ENCODE measurements around the gene COG3. TPM values are rescaled to one million over a fixed set of nuclear protein-coding genes. Genes with fewer than 3 reads are reported as not detected.

Gene COG3
- total RNA-seq, 1 experiment from 2014 or later = 29.8 TPM

DNA sequence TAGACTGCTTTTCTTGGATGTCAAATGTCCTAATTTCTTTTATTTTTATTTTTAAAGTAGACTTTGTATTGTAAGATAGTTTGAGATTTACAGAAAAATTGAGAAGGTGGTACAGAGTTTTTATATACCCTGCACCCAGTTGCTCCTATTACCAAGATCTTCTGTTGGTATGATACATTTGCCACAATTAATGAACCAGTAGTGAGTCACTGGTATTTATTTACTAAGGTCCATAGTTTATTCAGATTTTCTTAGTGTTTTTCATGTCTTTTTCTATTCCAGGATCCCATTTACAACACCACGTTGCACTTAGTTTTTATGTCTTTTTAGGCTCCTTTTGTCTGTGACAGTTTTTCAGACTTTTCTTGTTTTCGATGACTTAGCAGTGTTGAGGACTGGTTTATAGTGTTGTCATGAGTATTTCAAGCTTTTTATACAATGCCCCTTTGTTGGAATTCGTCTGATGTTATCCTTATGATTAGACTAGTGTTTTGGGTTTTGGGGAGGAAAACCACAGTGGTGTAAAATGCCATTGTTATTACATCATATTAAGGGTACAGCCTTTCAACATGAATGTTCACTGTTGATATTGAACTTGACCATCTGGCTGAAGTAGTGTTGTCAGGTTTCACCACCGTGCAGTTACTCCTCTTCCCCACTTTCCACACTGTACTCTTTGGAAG, 35.9 kb downstream of the COG3 start:
- peak; percentile 96 for DNase-seq (ENCODE audit: low read depth)

DNA sequence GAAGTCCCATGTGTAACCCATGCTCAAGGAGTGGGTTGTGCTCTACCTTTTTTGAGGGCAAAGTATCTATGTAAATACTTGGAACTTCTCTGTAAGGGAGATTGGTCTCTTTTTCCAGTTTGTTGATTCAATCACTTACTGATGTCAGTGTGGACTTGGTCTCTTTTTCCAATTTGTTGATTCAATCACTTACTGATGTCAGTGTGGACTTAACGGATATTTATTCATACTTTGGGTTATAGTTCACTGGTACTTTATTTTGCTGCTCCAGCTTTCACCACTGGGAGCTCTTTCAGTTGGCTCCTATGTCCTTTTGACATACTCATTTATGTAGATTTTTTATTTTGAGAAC, 36.4 kb downstream of the COG3 start:
- DNase-seq (ENCODE audit: low read depth) = no peak

DNA sequence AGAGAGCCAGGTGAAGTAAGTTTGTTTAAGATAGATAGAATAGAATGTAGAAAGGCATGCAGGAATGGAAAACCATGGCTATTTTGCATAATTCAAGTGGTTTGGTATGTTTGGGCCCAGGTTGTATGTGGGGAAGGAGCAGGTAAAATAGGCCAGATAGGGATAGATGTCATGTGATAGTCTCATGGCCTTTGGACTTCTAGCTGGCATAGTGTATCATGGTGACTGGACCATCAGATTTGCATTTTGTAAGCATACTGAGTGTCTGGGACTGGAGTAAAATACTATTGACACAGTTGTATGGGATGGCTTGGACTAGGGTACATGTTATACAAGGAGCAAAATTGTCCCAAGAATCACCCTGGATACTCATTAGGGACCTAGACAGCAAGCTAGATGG, 38.9 kb downstream of the COG3 start:
- no peak for DNase-seq (ENCODE audit: low read depth)

DNA sequence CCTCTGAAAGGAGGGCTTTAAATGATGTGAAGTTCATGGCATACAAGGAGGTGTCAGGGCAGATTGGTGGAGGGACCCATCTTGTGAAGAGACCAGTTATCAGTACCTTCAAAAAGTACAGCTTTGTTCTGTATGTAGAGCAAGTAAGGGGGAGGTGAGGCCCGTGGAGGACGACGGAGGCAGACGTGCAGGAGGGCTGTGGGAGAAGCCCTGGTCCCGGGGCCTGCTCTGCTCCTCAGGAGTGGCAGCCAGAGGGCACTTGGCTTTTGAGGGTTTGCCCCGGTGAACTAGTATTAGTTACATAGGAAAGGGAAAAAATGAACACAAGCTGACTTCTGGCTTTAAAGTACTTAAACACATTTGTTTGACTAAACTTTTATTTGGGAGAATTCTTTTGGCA, 42.1 kb downstream of the COG3 start:
- DNase-seq (ENCODE audit: low read depth) = no peak

DNA sequence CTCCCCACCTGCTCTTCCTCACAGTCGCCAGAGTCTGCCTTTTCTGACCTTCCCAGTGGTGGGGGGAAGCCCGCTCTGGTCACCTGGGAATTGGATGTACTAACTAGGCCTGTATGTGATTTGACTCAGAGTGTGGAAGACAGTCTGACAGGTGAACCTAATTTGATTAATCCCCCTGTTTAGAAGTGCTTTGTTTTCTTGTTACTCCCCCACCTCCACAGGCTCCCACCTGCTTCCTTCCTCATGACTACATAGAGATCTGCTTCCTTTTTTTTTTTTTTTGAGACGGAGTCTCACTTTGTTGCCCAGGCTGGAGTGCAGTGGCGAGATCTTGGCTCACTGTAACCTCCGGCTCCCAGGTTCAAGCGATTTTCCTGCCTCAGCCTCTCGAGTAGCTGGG, 44.0 kb downstream of the COG3 start:
- no peak for DNase-seq (ENCODE audit: low read depth)

DNA sequence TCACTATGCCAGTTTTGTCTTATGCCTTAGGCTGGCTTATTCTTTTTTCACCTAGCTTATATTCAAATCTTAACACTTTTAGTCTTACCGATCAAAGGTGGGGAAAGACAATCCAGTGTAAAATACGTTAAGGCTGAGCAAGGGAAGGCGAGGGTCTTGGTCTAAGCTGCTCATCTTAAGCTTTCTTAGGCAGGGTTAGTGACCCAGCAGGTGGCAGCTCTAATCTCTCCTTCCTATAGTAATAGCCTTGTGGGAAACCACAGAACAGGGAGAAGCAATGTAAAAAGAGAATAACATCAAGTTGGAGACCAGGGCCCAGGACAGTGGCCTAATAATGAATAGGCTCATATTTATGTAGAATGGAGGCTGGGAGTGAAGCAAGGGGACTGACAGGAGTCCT, 45.9 kb downstream of the COG3 start:
- DNase-seq (ENCODE audit: low read depth) = no peak

DNA sequence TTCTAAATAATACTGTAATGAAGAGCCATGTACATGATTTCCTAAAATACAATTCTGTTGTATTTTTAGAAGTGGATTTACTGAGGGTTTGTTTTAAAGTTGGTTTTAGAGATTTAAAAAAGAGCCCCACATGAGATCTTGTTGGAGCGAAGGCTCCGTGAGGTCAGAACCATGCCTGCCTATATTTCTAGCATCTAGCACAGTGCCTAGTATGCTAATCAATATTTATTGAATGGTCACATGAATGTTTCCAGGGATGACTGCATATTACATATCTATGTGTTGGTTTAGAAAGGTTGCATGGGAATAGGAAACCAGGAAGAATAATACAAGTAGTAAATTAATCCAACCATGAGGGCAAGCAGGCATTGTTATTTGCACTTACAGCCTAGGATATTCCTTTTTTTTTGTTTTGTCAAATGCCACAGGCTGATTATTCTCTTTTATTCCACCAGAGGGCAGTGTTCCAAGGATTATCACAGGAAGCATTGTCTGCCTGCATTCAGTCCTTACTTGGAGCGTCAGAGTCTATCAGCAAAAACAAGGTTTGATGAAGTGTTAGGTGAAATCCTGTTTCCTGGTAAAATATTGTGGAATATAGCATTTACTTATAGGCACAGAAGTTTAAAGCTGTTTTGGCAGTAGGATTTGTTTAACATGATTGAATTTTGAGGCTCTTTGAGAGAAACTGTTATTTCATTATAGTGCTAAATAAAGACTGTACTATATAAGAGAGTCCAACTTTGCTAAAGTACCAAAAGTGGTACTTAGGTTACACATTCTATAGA, 46.8 kb downstream of the COG3 start:
- DNase-seq (ENCODE audit: low read depth) = peak; percentile 69

DNA sequence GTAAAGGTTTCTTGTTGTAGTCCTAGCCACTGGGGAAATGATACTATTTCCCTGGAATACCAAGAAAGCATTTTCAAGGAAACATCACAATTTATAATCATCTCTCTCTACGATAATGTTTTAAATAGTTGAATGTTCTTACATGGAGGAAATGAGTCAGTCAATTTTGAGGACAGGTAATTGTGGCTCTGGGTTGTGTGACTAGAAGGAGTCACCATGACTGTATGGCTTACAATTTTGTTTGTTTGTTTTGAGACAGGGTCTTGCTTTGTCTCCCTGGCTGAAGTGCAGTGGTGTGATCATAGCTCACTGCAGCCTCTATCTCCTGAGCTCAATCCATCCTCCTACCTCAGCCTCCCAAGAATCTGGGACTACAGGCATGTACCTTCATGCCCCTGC, 47.4 kb downstream of the COG3 start:
- peak; percentile 30 for DNase-seq (ENCODE audit: low read depth)

DNA sequence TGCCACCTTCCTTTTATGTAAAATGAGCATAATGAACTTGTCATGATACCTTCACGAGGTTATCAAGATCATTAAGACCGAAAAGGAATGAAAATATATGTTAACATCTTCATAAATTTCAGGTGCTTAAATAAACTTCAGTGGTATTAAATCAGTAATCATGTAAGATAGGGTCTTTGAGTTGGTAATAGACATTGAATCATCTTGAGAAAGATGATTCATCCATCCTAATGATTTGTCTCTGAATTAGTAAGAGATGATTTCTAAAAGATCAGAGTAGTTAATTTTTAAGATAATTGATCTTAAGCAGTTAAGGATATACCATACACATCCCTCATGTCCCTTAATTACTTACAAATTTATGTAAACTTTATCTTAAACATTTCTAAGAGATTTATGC, 52.0 kb downstream of the COG3 start:
- no peak for DNase-seq (ENCODE audit: low read depth)

DNA sequence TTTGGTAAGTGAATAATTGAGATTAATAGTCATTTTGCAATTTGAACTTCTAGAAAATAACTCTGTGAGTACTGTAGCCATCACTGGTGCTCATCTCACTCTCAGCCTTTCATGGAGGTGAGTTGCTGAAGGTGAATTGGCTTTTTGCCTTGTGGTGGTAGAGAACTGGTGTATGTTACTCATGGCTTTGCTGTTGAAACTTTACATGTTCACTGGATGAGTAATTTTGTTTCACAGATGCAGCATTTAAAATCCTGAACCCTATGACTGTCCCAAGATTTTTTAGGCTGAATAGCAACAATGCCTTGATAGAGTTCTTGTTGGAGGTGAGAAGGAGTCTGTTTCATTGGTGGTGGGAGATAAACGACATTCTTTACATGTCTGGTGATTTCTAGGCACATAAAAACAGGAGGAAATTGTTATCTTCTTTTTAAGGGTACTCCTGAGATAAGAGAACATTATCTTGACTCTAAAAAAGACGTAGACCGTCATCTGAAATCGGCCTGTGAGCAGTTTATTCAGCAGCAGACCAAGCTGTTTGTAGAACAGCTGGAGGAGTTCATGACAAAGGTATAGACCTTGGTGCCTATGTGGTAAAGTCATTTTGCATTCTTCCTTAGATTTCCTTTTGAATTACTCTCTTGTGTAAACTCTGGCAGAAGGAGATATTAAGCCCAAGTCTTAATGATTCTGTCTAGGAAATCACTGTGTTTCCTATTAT, 53.9 kb downstream of the COG3 start:
- peak; percentile 49 for DNase-seq (ENCODE audit: low read depth)

DNA sequence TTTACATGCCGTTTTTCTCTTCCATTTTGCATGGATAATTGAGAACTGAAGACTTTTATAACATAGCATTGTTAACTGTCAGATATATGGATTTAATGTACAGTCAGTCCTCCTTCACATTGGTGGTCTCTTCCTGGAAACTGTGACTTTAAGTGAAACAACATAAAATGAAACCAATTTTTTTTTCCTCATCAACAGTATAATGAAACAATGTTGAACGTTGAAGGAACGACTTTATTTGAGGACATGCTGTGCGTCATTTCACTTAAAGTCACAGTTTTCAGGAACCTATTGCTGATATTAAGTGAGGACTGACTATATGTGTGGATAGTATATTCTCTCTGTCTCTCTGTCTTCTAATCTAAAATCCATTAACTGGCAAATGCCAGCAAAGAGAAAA, 54.8 kb downstream of the COG3 start:
- DNase-seq (ENCODE audit: low read depth) = no peak

DNA sequence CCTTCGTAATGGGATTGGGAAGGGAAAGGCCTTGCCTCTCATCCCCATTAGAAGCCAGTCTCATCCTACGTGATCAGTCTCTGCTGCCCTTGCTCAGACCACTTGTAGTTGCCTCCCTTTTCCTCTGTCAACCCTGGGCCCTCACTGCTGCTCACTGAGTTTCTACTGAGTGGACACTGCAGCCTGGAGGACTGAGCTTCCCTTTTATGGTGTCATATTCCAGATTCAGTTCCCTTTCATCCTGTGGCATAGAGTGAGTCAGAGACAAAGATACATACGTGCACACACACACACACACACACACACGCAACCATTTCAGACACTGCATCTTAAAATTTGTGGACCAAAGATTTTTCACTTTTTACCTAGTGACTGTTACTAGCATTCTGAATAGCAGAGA, 56.6 kb downstream of the COG3 start:
- peak; percentile 73 for DNase-seq (ENCODE audit: low read depth)

DNA sequence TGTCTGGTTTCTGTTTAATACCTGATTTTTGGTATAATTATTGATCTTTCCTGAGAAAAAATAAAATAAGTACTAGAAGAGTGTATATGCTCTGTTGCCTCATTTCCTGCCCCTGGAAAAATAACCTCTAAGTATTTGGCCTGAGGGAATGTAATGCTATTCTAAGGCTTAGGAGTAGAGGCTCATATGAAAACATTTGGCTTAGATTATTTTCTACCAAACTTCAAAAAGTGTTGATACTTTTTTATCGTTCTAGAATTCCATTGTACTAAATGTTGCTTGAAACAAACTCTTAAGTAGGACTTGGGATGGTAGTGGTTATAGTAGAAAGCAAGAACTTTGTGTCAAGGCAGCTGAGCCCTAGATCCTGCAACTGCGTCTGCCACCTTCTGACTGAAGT, 57.8 kb downstream of the COG3 start:
- no peak for DNase-seq (ENCODE audit: low read depth)

DNA sequence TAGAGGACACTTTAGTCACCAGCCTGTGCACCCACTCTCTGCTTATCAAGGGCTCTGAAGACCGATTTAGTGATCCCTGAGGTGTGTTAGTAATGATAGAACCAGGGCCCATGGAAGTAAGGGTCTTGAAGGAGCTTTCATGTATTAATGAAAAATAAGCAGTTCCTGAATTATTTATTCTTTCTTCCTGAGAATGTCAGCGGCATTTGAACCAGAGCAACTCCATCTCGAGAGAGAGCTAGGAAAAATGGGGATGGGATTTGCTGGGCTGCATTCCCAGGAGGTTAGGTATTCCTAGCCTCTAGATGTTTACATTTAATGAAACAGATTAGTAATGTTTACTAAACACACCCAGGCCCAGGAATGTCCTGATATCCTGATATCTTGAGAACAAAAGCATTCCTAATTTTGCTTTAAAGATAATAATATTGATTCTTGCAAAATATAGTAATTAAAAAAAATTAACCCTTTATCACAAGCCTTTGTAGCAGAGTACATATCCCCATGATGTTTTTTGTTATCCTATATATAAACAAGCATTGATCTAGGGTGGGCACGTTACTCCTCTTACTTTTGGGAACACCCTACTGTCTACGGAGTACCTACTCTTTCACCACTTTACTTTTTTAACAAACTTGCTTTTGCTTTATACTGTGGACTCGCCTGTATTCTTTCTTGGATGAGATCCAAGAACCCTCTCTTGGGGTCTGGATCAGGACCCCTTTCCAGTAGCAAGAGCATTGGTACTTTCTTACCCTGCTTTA, 63.1 kb downstream of the COG3 start:
- DNase-seq (ENCODE audit: low read depth) = no peak

DNA sequence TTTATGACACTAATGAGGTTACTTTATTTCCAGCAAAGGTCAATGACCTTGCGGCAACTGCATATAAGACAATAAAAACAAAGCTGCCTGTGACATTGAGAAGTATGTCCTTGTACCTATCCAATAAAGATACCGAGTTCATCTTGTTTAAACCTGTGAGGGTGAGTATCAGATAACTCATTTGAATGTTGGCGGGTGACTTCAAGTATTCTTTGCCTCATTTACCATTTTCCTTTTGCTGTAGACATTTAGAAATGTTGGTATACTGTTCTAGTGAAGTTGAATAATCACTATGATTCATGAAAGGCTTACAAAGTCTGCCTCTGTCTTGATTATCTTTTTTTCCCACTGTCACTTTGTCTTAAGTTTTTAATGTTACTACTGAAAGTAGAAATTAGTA, 65.0 kb downstream of the COG3 start:
- DNase-seq (ENCODE audit: low read depth) = no peak

DNA sequence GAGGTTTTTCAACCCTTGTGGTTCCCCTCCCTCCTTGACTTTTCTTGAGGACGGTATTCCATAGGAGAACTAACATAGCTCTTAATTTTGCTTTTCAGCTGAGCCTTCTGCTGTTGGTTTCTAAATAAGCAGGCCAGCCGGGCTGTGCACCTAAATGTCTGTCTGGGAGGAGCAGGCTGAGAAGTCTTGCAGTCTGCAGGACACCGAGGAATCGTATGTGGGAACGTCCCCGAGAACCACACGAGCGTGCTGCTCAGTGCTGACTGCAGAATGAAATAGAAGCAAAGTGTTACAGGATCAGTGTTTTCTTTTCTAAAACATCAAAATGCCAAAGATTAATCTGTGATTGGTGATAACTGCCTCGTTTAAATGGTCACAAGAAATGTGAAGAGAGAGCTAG, 69.9 kb downstream of the COG3 start:
- no peak for DNase-seq (ENCODE audit: low read depth)

DNA sequence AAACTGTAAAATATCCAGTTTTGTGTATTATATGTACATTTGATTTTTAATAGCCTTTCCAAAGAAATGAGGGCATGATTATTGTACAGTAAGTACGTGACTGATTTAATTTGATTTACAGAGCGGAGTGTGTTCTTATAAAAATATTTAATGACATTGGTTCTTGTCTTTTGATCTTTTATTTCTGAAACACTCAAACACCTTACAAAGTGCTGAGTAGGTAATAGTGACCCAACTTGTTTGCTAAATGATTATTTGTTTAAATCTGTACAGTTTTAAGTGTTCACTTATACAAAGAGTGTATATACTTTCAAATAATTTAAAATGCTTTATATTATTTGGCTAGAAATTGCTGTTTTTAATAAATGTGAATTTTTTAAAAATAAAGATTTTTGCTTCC, 71.5 kb downstream of the COG3 start:
- DNase-seq (ENCODE audit: low read depth) = no peak

DNA sequence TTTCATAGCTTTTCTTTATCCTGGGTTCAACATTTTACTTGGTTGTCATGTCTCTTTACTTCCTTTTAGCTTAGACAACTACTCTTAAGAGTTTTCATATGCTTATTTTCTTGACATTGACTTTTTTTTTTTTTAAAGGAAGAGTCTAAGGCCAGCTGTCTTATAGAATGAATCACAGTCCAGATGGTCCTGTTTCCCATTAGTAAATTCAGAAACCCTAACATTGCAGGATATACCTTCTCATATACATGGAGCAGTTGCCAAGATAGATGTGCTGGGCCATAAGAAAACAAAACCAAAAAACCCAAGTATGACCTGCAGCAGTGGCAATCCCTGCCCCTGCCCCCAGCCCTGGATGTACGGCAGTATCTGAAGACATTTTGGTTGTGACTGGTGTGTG, 72.8 kb downstream of the COG3 start:
- DNase-seq (ENCODE audit: low read depth) = peak; percentile 15

DNA sequence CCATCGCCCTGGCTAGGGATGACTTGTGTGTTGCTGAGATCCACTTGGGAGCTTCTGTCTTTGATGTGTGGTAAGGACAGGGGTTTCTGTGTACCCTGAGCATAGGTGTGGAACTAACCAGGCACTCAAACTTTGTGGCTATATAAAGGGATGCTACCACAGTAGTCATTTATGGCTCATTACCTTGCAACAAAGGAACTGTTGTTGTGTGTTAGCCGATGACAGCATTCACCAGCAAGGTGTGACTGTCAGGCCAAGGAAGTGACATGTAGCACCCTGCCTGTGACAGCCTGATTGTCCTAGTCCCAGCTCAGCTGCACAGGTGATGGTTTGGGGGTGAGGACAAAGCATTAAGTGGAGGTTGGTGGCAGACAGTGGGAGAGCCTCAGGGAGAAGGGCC, 73.6 kb downstream of the COG3 start:
- no peak for DNase-seq (ENCODE audit: low read depth)

DNA sequence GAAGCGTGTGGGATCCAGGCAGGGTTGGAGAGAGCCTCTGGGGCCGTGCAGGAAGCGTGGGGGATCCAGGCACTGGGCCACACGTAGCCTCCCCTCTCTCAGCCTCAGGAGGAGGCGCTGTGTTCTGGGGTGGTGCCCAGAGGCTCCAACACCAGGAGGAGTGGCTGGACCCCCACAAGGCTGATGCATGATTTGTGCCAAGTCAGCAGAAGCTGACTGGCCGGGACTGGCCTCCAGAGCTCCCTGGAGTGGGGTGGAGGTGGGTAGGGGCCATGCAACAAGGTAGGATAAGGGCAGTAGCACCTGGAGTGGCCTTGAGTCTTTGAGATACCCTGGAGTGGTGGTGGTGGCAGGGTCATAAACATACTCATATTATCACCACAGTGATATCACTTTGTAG, 75.5 kb downstream of the COG3 start:
- no peak for DNase-seq (ENCODE audit: low read depth)

DNA sequence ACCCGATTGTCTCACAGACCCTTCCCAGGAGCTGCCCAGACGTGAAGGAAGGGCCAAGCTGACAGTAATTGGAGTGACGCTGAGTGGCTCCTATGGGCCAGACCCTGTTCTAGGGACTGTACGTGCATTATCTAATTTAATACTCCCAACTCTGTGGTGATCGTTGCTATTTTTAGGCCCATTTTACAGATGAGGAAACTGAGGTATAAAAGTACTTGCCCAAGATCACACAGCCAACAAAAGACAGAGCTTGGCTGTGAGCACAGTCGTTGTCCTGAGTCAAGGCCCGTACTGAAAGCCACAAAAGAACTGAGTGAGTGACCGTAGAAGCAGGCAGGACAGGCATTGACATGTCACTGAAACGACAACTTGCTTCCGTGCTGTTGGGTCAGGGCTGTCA, 76.1 kb downstream of the COG3 start:
- no peak for DNase-seq (ENCODE audit: low read depth)

DNA sequence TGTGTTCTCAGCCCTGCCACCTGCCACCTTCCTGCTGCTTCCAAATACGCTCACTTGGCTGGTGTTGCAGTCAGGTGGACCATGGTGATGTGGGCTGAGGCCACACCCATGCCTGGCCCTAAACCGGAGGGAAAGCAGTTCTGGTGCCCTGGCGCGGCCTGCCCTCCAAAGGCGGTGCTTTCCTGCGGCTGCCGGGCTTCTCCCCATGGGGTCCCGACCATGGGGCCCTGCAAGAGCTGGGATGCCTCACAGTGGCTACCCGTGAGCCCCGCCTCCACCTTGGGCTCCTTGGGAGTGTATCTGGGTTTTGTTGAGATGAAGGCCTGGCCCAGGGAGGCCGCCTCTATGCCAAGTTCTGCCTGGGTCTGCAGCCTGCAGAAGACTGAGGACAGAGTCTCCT, 77.1 kb downstream of the COG3 start:
- DNase-seq (ENCODE audit: low read depth) = no peak
